Fibroblast of lung (primary cell): ENCODE data around the gene RALGDS. TPM values are rescaled to one million over a fixed set of nuclear protein-coding genes. Genes with fewer than 3 reads are reported as not detected.

Experiments used
- DNase-seq, 2 donors: peaks; one replicate each; pipeline versions ENCODE4 v3.0.0 to v3.0.0-alpha.2; 2010; ENCODE audit warnings: low read depth in 2 of 2
- H2AFZ ChIP-seq: 2 replicates; pipeline ENCODE4 v1.5.1; 2012; ENCODE audit warnings: low read length, control low read depth, inconsistent platforms
- H3K27ac ChIP-seq: 2 replicates; pipeline ENCODE4 v1.5.1; 2011; ENCODE audit warnings: low read length, control low read depth; ENCODE audit not compliant: insufficient read depth
- H3K27me3 ChIP-seq: 2 replicates; pipeline ENCODE4 v1.5.1; 2011; ENCODE audit warnings: mild to moderate bottlenecking, low read length; ENCODE audit not compliant: control insufficient read depth, insufficient read depth
- H3K36me3 ChIP-seq: 2 replicates; pipeline ENCODE4 v1.5.1; 2011; ENCODE audit warnings: low read length; ENCODE audit not compliant: control insufficient read depth, insufficient read depth
- H3K4me1 ChIP-seq: 2 replicates; pipeline ENCODE4 v1.5.1; 2011; ENCODE audit warnings: low read length; ENCODE audit not compliant: control insufficient read depth, insufficient read depth; ENCODE audit errors: extremely low read depth
- H3K4me2 ChIP-seq: 2 replicates; pipeline ENCODE4 v1.5.1; 2011; ENCODE audit warnings: low read length, control low read depth; ENCODE audit not compliant: insufficient read depth; ENCODE audit errors: extremely low read depth
- H3K4me3 ChIP-seq, 4 experiments: fragments of 200-600 bp in 1 of 4; sonication (generic) in 1 of 4; replicated peaks in 1 of 4; 2 replicates each; pipeline ENCODE4 v1.5.1; 2011 to 2016; ENCODE audit warnings: low read length in 4 of 4, low read depth in 3 of 4, mild to moderate bottlenecking in 3 of 4, control low read depth in 2 of 4, inconsistent platforms in 1 of 4, mixed read lengths in 1 of 4; ENCODE audit not compliant: insufficient read depth in 1 of 4; ENCODE audit errors: control extremely low read depth in 1 of 4
- H3K79me2 ChIP-seq: 2 replicates; pipeline ENCODE4 v1.5.1; 2012; ENCODE audit warnings: mild to moderate bottlenecking, low read length, inconsistent platforms; ENCODE audit not compliant: control insufficient read depth, insufficient read depth
- H3K9ac ChIP-seq: 2 replicates; pipeline ENCODE4 v1.5.1; 2011; ENCODE audit warnings: mild to moderate bottlenecking, low read length, control low read depth; ENCODE audit not compliant: insufficient read depth
- H3K9me3 ChIP-seq: 2 replicates; pipeline ENCODE4 v1.5.1; 2012; ENCODE audit warnings: low read depth, low read length; ENCODE audit not compliant: control insufficient read depth, insufficient read depth
- H4K20me1 ChIP-seq: 2 replicates; pipeline ENCODE4 v1.5.1; 2011; ENCODE audit warnings: low read length; ENCODE audit not compliant: control insufficient read depth, insufficient read depth; ENCODE audit errors: extremely low read depth
- EZH2 ChIP-seq: IDR thresholded peaks from 2 replicates; pipeline ENCODE4 v1.5.1; 2012; ENCODE audit warnings: low read length, control low read depth, mild to moderate bottlenecking; ENCODE audit errors: missing control alignments
- polyA plus RNA-seq, 2 donors: library from polyadenylated mRNA; depleted of rRNA in 1 of 2; stranded (reverse) in 1 of 2; unstranded in 1 of 2; fragments of >200 nt; gene quantifications; 2 replicates each; pipeline ENCODE4 v1.2.1, GENCODE V29; 2011 to 2012; ENCODE audit warnings: missing spikeins in 1 of 2
- total RNA-seq: library from RNA; depleted of rRNA; stranded (reverse); fragments of >200 nt; gene quantifications from 2 replicates; pipeline ENCODE4 v1.2.1, GENCODE V29; 2014
- TF ChIP-seq, protein P1 (sequence below), 2 donors: IDR thresholded peaks in 1 of 2; conservative IDR thresholded peaks in 1 of 2; 1 replicate in 1 of 2; 2 replicates in 1 of 2; pipeline ENCODE4 v1.5.1; 2011 to 2012; ENCODE audit warnings: low read length in 2 of 2, control low read depth in 1 of 2, inconsistent platforms in 1 of 2, low read depth in 1 of 2, mild to moderate bottlenecking in 1 of 2

Gene RALGDS
- total and polyA plus RNA-seq, 2 donors (not counting 1 experiment from before 2014, with no cell fraction given), result 16.6 to 23.6 TPM

DNA sequence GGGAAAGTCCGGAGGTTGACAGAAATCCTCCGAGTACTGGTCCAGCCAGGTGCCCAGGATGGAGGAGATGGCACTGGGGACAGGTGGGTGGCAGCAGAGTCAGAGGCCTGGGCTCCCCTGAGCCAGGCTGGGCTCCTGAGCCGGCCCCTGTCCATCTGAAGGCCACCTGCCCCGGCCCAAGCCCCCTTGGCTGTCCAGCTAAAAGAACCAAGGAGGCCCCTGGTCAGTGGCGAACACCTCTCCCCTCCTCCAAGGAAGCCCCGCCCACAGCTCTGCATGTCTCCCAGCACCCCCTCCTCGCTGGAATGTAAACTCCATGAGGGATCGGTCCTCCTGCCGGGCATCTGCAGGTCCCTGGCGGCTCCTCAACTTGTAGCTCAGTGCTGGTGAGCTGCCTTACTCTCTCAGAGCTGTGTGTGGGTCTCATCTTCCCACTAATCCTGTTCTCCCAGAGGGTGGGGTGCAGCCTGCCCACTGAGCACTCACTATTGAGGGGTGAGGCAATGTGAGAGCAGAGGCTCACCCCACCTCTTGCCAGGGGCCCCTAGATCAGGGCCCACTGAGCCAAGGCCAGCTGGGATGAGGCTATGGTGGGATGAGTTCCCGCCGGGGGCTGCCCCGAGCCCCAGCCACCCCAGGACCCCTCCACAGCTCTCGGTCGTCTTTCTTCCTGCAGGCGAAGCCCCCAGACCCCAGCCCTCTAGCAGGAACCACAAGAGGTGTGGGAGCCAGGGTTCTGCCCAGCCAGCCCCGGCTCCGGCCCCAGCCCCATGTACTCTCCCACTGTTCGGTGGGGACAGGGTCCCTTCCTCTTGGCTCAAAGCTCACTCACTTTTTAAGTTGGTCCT lies 12.0 kb downstream of the RALGDS start:
- Histone ChIP-seq H3K4me1 (peaks cover 5% of the 10 kb centered on the region), H3K36me3 (peaks cover 10% of the 10 kb centered on the region), H3K79me2 (no peaks in the 10 kb centered on the region), H4K20me1 (no peaks in the 10 kb centered on the region), H3K9ac (no peak overlapping the region), H2AFZ (no peak overlapping the region), H3K4me2 (no peak overlapping the region), H3K9me3 (no peaks in the 10 kb centered on the region), H3K27ac (no peak overlapping the region), H3K4me3 (no peak overlapping the region), H3K27me3 (no peaks in the 10 kb centered on the region)
- TF ChIP-seq, protein P1, sequence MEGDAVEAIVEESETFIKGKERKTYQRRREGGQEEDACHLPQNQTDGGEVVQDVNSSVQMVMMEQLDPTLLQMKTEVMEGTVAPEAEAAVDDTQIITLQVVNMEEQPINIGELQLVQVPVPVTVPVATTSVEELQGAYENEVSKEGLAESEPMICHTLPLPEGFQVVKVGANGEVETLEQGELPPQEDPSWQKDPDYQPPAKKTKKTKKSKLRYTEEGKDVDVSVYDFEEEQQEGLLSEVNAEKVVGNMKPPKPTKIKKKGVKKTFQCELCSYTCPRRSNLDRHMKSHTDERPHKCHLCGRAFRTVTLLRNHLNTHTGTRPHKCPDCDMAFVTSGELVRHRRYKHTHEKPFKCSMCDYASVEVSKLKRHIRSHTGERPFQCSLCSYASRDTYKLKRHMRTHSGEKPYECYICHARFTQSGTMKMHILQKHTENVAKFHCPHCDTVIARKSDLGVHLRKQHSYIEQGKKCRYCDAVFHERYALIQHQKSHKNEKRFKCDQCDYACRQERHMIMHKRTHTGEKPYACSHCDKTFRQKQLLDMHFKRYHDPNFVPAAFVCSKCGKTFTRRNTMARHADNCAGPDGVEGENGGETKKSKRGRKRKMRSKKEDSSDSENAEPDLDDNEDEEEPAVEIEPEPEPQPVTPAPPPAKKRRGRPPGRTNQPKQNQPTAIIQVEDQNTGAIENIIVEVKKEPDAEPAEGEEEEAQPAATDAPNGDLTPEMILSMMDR (conservative IDR thresholded peaks at IDR 0.05 in 1 of 2, IDR thresholded peaks at IDR 0.05 in 1 of 2; ENCODE audit: low read depth in 1 of 2, low read length in 2 of 2), result no peak
- no peak for TF ChIP-seq EZH2
- DNase-seq, result no peak

- no peaks in the 10 kb centered on the region for H3K79me2 ChIP-seq
- TF ChIP-seq, protein P1 (conservative IDR thresholded peaks at IDR 0.05 in 1 of 2, IDR thresholded peaks at IDR 0.05 in 1 of 2; ENCODE audit: low read depth in 1 of 2, low read length in 2 of 2), result no peak
- no peak for TF ChIP-seq EZH2
- H3K9ac ChIP-seq, result no peak overlapping the region
- no peaks in the 10 kb centered on the region for H3K4me1 ChIP-seq
- H3K4me2 ChIP-seq, result no peak overlapping the region
- no peak for DNase-seq
- H3K36me3 ChIP-seq, result peaks cover 17% of the 10 kb centered on the region
- H3K4me3 ChIP-seq, result no peak overlapping the region
- no peaks in the 10 kb centered on the region for H4K20me1 ChIP-seq
- H2AFZ ChIP-seq, result no peak overlapping the region
- H3K27ac ChIP-seq, result no peak overlapping the region
- no peaks in the 10 kb centered on the region for H3K27me3 ChIP-seq
- no peaks in the 10 kb centered on the region for H3K9me3 ChIP-seq
These were observed 12.9 kb downstream of the RALGDS start for GRCh38 chr9:133107961-133108793.

DNA sequence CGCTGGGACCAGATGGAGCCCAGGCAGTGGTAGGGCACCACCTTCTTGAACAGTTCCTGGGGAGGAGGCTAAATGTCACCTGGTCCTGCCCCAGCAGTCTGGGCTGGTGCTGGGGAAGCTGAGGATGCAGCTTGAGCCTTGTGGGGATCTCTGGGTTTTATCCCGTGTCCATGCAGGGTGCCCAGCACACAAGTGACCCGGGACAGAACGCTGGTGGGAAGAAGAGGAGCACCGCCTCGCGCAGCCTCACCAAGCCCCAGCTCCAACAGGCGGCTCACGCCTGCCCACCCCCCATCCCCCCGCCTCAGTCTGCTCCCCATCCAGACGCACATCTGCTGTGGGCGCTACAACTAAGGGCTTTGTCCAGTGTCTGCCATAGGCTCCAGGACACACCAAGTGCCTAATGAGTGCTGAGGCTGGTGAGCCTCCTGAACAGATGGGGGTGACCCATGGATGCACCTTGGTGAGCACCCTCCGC lies 13.8 kb downstream of the RALGDS start:
- Histone ChIP-seq H3K4me3 (no peak overlapping the region), H4K20me1 (no peaks in the 10 kb centered on the region), H3K9me3 (no peaks in the 10 kb centered on the region), H3K27ac (no peak overlapping the region), H3K9ac (no peak overlapping the region), H3K4me2 (no peak overlapping the region), H3K4me1 (no peaks in the 10 kb centered on the region), H3K79me2 (no peaks in the 10 kb centered on the region), H2AFZ (no peak overlapping the region), H3K36me3 (peaks cover 21% of the 10 kb centered on the region), H3K27me3 (no peaks in the 10 kb centered on the region)
- TF ChIP-seq, protein P1 (conservative IDR thresholded peaks at IDR 0.05 in 1 of 2, IDR thresholded peaks at IDR 0.05 in 1 of 2; ENCODE audit: low read depth in 1 of 2, low read length in 2 of 2), result no peak
- TF ChIP-seq EZH2, result no peak
- DNase-seq, result no peak
